ENCODE results near the gene ANXA5.

- TF ChIP-seq, protein P1, sequence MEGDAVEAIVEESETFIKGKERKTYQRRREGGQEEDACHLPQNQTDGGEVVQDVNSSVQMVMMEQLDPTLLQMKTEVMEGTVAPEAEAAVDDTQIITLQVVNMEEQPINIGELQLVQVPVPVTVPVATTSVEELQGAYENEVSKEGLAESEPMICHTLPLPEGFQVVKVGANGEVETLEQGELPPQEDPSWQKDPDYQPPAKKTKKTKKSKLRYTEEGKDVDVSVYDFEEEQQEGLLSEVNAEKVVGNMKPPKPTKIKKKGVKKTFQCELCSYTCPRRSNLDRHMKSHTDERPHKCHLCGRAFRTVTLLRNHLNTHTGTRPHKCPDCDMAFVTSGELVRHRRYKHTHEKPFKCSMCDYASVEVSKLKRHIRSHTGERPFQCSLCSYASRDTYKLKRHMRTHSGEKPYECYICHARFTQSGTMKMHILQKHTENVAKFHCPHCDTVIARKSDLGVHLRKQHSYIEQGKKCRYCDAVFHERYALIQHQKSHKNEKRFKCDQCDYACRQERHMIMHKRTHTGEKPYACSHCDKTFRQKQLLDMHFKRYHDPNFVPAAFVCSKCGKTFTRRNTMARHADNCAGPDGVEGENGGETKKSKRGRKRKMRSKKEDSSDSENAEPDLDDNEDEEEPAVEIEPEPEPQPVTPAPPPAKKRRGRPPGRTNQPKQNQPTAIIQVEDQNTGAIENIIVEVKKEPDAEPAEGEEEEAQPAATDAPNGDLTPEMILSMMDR (IDR thresholded peaks at IDR 0.05), result no peak
- no peak for TF ChIP-seq EZH2 (IDR thresholded peaks at IDR 0.05)
Measured at GRCh38 chr4:121669163-121669550, 27.6 kb downstream of the ANXA5 start.

Measured in neural progenitor cell (in vitro differentiated cells).